ENCODE results near the gene OSBPL2.

Gene OSBPL2

DNA sequence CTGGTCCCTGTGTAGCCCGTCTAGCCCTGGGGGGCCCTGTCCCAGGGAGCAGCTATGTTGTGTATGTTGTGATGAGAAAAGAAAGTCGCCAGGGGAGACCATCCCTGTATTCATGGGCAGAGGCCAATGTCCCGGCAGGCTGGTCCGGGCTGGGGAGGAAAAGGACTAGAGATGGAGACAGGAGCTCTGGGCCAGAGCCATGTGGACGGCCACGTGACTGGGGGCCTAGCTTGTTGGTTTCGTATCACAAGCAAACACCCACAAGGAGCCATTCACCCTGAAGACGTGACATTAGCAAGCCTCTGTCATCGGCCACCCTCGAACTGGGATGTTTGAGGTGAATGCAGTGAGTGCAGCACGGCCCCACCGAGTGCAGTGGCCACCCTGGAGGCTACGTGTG is 15.3 kb upstream of the OSBPL2 start:
- no peak for DNase-seq

DNA sequence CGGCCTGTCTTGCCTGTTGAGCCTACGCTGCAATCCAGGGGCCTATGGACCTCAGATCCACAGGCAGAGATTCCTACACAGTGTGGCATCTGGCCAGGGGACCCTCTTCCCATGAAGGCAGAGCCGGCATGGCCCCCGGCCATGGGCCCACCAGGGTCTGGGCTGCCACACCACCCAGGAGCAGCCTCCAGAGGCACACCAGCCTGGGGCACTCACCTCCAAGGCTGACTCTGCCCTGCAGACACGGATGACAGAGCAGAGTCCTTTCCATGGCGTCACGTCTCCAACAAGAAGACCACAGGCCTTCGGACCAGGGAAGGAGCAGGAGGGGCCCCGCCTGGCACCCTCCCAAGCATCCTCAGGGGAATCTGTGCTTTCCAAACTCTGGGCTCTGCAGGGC is 14.8 kb upstream of the OSBPL2 start:
- DNase-seq: no peak

DNA sequence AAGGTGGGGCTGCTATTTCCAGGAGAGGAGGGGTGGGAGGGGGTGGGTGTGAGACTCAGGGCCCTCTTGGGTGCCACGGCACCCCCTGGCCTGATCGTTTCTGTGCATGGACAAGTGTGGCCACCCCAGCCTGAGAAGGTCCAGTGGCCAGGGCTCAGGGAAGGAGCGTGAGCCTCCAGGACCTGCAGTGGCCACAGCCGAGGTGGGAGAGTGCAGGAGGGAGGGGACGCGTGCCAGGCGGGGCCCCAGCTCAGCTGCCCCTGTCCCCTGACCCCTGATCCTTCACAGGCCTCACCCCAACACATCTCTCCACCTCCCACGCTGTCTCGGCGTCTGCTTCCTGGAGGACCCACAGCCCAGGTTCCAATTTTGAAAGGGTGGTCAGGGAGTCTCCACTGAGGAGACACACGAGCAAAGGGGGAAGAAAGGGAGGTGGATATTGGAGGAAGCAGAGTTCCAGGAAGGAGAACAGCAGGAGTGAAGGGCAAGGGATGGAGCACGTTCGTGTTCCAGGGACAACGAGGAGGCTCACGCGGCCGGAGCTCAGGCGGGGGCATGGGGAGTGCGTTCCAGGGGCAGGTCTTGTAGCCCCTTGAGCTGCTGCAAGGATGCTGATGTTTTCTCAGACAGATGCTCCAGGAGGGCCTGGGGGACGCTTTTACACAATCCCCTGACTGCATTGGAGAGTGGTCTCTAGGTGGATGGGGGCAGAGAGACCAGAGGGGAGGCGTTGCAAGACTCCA is 14.0 kb upstream of the OSBPL2 start:
- DNase-seq: no peak

DNA sequence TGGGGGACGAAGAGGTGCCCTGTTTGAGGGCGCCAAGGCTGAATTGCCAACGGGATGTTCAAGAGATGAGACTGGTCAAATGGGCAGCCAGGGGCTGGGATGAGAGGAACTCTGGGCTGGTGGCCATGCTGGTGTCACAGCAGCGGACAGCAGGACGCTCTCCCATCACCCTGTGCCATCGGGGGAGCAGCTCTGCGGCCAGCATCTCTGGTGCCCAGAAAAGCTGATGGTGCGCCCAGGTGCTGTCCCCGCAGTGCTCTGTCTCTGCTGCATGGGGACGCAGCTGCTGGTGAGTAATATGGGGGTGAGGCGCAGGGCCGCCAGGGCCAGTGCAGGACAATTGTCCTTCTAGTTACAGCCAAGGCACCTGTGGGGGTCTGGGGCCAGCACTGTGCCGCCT is 13.3 kb upstream of the OSBPL2 start:
- no peak for DNase-seq

DNA sequence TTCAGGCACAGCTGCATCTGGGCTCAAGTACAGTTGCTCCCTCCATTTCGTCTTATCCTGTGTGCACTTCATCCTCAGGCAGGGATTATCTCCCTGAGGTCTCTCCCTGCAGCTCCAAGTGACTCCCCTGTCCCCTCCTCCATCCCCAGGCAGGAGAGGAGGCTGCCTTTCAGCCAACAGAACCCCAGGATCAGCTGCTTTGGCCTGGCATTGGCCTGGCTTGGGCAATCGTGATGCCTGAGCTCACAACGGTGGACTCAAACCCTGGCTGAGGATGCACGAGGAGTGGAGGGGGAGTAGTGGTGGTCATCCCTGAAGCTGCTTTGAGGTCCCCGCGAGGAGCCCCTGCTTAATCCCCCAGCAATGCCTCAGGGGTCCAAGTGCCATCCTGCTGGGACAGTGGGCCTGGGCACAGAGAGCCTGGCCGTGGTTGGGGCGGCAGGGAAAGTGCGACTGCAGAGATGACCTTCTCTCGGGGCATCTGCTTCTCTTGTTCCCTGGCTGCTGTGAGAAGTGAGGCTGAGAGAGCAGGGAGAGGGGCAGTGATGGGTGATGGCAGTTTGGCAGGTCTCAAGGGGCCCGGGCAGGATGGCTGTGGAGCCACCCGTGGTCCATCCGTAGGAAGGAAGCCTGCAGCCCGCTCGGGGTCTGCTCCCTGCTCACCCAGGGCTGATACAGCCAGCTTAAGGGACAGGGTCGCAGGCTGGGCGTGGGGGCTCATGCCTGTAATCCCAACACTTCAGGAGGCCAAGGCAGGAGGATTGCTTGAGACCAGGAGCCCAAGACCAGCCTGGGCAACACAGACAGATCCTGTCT is 12.3 kb upstream of the OSBPL2 start:
- DNase-seq: no peak

DNA sequence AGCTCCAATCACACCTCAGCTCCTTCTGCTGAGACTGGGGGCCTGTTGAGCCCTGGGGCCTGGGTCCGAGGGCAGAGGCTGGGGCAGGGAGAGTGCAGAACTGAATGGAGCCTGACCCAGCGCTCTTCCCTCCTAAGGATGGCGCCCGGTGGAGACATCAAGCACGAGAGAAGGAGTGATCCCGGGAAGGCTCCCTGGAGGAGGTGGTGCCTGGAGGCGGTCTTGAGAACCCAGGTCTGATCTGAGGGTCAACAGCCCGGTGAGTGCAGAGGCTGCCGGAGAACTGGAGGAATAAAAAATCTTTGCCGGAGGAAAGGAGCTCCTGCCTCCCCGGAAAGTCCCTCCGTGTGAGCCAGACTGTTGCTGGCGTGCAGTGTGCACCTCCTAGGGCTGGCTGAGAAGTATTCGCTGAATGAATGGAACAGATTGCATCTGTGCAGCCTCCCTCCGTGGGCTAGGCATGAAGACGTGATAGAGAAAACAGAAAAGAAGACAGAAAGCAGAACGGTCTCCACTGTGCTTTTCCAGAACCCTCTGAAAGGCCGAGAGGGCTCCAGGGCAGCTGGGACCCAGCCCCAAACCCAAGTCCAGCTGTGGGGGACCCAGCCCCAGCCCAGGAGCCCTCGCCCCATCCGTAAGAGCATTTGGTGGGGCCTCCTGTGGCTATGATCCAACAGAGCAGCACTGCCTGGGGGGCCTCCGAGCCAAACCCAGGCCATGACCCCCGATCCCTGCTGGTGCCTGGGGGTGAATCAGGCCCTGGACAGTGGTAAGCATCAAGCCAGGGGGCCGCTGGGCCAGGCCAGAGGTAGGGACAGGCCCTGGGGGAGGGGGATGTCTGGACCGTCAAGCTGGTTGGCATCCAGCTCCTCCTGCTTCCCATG is 11.4 kb upstream of the OSBPL2 start:
- no peak for DNase-seq

DNA sequence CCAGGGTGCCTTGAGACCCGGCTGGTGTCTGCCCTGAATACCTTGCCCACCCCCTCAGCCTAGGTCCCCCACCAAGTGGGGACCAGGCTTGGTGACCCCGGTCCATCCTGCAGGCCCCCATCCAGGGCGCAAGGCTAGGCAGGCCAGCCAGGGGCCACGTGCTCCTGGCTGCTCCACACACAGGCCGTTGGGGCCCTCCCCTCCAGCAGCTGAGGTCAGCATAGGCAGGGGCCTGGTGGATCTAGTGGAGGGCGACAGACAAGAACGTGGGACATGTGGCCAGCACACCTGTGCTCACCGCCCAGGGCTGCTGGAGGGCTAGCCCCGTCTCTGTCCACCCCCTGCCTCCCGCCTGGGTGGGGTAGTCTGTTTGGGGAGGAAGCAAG is 10.7 kb upstream of the OSBPL2 start:
- DNase-seq: no peak

DNA sequence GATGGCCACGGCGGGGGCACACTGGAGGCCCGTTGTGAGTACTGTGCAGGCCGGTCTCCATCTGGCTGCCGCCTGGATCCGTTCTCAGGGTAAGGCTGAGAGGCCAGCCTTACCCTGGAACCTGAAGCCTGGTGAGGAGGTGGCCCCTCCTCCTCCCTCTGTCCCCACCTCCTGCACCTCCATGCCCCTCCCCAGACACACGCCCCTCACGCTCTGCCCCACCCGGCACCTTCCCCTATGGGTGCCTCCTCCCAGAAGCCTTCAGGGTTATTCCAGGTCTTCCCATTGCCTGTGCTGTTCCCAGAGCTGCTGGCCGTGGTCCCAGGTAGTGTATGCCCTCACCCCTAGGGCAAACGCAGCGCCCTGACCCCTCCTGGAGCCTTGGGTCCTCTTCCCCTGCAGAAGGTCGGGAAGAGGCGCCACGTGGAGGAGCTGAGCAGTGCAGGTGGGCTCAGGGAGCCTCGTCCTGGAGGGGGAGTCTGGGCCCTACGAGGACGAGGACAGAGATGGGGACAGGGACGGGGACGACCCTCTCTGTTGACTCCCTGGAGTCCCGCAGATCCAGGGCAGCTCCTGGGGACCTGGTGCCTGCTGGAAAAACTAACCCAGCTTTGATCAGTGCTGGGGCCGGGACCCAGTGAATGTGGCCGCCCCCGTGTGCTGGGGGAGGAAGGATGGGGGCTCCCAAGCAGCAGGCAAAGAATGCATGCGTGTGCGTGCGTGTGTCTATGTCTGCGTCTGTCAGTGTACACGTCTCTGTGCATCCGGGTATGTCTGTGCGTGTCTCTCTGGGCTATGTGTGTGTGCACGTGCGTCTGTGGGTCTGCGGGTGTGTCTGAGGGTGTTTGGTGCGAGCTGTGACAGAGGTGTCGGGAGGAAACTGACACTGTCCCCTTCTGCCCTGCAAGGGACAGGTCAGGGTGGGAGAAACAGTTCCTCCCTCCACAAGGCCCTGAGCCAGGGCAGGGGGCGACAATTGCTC is 10.1 kb upstream of the OSBPL2 start:
- no peak for DNase-seq

DNA sequence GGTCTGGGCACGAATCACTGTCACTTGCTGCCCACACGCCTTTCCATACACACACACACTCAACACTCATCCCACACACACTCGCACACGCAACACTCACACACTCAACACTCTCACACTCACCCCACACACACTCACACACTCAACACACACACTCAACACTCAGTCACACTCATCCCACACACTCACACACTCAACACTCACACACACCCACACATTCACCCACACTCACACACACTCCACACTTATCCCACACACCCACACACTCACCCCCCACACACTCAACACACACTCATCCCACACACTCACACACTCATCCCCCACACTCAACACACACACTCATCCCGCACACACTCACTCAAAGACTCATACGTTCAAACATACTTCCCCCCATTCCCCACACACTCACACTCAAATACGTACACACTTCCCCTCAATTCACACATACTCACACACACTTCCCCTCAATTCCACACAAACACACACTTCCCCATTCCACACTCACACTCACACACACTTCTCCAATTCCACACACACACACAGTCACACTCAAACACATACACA is 9.3 kb upstream of the OSBPL2 start:
- no peak for DNase-seq

DNA sequence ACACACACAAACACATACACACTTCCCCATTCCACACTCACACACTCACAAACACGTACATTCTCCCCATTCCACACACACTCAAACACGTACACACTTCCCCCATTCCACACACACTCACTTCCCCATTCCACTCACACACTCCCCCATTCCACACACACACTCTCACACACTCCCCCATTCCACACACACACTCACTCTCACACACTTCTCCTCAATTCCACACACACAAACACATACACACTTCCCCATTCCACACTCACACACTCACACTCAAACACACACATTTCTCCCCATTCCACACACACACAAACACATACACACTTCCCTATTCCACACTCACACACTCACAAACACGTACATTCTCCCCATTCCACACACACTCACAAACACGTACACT is 8.7 kb upstream of the OSBPL2 start:
- no peak for DNase-seq

DNA sequence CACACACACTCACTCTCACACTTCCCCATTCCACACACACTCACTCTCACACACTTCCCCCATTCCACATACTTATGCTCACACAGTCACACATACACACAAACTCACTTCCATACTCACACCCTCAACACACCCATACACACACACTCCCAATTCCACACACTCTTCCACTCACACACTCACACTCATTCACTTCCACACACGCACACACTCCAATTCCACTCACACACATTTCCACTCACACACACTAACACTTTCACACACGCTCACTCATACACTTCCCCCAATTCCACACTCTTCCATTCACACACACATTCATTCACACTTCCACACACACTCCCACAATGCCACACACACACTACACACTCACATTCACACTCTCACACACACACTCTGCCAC is 8.0 kb upstream of the OSBPL2 start:
- no peak for DNase-seq

DNA sequence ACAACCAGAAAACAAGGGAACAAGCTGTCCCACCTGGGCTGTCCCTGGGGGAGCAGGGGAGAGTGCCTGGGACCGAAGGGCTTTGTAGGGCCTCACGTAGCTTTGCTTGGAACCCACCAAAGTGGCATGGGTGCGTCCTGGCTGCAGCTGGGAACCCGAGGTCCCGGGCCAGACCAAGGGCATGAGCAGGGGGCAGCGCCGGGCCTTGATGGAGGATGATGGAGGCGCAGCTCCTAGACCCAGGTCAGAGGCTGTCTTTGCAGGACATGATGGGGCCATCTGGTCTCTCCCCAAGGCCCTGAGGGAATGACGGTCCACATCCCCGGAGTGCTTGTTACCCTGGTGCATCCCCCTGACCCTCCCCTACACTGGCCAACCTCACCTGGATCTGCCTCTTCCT is 7.6 kb upstream of the OSBPL2 start:
- DNase-seq: no peak

DNA sequence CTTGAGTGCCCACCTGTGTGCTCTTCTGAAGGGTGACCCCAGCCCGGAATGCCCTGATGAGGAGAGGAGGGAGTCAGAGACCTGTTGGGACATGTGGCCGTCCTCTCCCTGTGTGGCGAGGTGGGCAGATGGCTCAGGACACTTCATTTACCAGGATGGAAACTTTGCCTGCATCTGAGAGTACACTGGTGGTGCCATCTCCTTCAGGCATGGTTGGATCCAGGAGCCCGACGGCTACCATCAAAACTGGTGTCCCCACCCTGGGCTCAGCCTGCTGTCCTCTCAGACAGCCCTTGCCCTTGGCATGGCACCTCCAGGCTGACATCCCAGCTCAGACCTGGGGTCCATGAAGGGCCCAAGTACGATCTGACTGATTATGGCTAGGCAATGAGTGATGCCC is 7.0 kb upstream of the OSBPL2 start:
- DNase-seq: no peak

DNA sequence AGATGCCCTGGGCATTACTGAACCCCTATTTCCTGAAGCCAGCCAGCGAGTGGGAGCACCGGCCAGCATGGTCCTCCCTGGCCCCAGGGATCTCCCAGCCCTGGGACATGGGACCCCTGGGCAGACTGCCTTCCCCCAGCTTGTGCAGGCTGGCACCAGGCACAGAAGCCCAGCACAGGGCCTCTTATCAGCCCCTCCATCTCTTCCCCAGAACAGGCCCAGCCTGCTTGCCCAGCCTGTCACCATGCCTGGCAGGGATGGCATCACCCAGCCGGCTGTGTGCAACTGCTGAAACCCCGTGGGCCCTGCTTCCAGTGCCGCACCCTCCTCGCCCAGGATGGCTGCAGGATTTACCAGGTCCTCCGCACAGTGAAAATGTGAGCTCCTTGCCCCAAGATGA is 6.1 kb upstream of the OSBPL2 start:
- no peak for DNase-seq

DNA sequence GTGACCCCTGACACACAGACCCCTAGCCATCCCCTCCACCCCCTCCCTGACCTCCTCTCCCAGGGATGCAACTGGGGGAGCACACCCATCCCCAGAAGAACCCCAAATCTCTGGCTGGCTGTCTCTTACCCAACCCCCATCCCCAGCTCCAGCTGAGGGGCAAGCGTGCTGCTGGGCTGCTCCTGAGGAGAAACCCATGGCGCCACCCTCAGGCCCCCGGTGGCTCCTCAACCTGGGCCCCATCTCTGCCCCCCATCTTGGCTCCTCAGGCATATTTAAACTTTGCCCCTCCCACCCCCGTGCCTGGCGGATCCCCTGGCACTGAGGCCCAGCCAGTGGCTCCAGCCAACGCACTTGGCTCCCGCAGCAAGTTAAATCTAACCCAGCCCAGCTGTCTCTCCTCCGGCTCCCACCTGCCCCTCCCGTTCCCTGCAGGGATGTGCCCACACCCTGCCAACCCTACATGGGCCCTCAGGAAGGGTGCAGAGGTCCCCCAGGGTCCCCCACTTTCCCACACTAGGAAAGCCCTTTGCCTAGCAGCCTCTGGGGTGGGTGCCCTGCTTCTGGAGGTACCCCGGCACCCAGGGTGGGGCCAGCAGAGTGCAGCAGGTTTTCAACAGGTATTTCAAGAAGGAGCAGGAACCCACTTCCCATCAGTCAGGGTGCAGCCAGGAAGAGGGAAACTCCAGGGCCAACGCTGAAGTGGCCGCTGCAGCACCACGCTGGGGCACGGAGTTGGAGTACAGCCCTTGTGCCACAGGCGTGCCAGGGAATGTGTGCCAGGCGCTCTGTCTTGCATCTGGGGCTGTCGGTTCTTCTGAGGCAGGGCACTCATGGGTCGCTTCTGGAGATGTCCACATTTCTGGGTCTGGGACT is 5.3 kb upstream of the OSBPL2 start:
- no peak for DNase-seq

DNA sequence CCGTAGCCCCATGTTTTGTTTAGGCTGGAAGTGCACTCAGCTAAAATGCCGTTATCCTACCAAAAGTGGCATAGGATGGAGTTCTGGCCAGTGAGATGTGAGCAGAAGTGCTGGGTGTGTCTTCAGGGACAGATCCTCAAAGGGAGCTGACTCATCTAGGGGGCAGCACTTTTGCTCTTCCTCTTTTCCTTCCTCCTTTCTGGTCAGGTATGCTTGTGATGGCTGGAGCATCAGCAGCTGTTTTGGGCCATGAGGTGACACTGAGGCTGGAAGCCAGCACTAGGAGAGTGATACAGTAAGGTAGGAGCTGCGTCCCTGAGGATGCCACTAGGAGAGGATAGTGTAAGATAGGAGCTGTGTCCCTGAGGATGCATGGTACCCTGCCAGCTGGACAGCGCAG is 4.6 kb upstream of the OSBPL2 start:
- DNase-seq: no peak

DNA sequence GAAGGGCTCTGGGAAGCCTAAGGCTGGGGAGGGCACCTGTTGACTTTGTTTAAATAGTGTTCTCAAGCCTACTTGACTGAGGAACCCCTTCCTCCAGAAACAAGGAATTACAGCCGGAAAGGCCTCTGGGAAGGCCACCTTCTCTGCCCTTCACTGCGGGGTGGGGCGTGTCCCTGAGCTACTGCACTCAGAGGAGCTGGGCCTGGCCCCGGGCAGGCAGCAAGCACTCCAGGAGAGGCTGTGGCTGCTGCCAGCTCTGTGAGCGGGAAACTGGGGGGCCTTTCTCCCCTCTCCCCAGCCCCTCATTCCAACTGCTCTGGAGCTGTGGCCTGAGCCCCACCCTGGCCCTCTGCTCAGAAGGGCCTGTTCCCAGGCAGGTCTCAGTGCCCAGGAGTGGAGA is 4.0 kb upstream of the OSBPL2 start:
- DNase-seq: no peak

DNA sequence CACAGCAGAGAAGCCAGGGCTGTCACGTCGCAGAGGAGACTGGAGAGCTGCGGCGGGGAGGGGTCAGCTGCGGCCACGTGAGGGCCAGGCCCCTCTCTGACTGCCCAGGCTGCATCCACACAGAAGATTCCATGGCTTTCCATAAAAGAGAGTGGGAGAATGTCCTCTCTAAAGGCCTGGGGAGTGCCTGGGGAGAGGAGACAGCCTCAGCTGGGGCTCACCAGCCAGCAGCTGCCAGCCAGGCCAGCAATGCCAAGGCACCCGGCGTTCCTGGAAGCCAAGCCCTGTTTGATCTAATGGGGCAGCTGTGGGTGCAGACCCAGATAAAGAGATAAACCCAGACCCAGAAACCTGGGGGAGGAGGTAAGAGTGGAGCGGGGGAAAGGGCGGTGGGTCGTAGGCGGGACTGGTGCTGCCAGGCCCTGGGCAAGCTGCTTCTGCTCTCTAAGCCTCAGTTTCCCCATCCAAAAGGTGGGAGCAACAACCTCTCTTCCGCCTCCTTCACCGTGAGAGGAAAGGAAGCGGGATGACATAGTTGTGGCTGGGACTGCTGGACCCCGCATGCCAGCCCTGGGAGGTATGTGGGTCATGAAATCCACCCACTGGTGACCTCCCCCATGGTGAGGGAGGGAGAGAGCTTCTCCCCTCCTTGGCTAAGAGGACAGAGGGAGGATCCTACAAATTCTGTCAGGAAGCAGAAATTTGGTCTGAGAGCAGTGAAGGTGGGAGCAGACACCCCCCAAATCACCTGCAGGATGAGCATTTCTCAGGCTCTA is 3.1 kb upstream of the OSBPL2 start:
- no peak for DNase-seq

DNA sequence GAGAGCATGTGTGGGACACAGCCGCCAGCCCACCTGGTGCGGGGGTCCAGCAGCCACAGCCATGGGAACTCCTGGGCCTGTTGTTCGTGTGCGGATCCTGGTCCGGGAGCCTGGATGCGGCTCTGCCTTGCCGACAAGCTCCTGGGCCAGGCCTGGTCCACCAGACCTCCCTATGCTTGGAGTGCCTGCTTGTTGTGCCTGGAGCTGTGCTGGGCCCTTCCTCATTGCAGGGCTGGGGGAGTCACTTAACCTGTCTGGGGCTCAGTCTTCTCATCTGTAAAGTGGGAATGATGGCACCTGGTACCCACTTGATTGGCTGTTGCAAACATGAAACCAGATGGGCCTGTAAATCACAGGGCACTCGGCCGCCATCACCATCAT is 2.6 kb upstream of the OSBPL2 start:
- no peak for DNase-seq

DNA sequence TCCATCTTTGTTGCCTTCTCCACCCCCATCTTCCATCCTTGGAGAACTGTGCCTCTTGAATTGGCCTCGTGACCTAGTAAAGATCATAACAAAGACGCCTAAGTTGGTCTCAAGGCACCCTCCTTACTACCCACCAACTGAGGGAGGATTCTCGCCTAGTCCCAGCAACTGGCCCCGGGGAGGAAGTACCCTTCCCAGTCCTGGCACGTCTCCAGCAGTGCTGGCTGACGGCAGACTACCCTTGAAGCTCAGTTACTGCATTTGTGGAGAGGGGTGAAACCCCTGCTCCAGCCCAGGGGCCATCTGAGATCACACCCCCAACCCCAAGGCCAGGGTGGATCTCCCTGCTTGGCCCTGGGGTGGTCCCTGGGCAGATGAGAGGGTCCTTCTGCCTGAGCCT is 2.1 kb upstream of the OSBPL2 start:
- DNase-seq: no peak

All from NCI-H1105 (cell line).